ENCODE measurements around the gene DPP10.

DNA sequence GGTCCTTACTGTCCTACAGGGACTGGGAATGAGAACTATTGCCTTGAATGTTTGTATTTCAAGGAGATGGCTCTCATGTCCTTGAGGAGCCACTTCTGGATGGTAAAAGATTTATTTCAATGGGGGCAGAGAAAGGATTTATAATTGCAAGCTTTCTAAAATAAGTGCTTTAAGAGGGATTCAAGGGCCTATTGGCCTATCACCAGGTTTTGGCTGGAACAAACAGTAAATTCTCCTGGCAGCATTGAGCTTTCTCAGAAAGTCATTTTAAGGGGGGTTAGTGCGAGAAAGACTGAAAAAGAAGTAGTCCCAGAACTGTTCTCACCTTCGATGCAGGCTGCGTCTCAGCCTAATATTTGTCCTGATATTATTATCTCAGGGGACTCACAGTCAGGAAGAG, 29.8 kb downstream of the DPP10 start:
- TF ChIP-seq TAF1 (IDR thresholded peaks at IDR 0.05; ENCODE audit: borderline replicate concordance, low read depth, low read length) (no peak), POLR2A (IDR thresholded peaks at IDR 0.05; ENCODE audit: low read depth, low read length) (no peak)
